GM21515 (cell line): ENCODE measurements around the gene CACTIN.

ENCODE experiments used
- ATAC-seq: cut with Tn5 transposase; IDR thresholded peaks from one replicate; pipeline ENCODE4 v1.9.1; 2021; ENCODE audit not compliant: unreplicated experiment

Gene CACTIN

DNA sequence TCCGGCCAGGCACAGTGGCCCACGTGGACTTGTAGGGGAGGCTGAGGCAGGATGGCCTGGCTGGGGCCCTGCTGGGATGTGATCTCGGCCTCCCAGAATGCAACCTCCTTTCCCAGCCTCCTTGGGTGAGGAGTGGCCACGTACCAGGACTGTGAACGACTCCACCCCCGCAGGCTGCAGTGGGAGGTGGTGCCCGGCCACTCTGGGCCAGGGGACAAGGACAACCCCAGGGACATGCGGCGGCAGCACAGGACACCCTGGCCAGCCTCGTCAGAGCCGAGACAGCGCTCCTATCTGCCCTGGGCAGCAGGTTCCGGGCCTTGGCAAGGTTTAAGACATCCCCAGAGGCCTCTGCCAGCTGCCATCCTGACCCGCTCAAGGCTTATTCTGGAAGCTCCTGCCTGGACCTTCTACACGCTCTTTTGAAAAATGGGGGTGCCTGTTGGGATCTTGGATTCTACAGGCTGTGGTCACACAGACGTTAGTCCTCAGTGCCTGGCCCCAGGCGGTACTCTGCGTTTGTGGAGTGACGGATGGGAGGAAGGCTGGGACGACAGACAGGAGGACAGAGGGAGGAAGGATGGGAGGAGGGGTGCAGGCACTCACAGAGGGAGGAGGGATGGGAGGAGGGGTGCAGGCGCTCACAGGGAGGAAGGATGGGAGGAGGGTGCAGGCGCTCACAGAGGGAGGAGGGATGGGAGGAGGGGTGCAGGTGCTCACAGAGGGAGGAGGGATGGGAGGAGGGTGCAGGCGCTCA is 19.9 kb upstream of the CACTIN start:
- no peak for ATAC-seq

DNA sequence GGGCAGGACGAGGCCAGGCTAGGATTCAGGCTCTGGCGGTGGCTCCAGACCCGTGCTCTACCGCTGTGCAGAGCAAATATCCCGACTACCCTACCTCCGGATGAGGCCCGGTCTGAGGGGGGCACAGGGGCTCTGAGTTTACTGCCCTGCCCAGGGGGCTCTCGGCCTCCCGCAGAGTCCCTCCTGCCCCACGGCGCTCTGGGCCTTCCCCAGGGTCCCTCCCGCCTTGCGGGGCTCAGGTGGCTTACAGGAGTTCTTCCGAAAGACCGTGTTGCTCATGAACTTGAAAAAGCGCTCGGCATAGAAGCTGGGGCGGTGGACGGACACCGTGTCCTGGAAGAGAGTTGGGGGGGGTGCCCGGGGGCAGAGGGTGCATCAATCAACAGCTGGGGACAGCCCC is 19.1 kb upstream of the CACTIN start:
- ATAC-seq = no peak

DNA sequence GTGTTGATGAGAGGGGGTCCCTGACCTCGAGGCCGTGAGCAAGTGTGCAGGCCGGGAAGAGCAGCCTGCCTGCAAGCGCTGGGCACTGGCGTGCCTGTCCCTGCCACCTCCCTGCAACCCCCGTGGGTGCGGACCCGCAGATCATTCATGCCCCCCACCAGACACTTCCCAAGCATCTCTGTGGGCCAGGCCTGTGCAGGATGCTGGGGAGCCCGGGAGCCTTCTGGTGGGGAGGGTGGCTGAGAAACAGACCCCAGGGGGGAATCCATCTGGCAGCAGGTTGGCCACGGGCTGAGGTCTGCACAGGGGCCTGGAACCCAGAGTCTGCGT is 18.4 kb upstream of the CACTIN start:
- ATAC-seq = no peak

DNA sequence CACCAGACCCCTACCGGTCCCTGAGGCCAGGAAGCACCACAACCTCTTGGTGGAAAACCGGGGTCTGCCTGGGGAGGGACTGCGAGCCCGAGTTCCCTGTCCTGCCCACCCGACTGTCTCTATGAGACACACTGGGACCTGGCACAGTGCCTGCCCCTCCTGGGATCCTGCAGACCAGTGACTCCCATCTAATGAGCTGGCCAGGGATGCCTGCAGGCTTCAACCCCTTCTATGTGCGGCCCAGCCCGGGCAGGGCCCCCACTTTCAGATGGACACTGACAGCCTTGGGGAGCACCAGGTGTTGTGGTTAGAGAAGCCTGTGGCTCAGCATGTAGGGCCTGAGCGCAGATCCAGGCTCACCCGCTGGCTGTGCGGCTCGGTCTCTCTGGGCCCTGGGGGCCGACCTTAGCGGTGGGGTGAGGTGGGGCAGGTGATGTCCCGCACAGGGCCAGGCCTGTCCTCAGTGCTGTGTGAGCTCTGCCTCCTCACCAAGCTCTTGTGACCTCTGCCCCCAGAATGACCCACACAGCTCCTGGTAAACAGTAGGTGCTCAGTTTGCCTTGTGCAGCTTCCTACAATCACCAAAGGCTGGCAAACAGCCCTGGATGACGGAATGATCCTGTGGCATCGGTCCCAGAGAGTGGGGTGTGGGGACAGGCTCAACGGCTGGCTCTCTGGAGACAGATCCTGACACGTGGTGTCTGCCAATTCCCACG is 17.9 kb upstream of the CACTIN start:
- ATAC-seq = no peak

DNA sequence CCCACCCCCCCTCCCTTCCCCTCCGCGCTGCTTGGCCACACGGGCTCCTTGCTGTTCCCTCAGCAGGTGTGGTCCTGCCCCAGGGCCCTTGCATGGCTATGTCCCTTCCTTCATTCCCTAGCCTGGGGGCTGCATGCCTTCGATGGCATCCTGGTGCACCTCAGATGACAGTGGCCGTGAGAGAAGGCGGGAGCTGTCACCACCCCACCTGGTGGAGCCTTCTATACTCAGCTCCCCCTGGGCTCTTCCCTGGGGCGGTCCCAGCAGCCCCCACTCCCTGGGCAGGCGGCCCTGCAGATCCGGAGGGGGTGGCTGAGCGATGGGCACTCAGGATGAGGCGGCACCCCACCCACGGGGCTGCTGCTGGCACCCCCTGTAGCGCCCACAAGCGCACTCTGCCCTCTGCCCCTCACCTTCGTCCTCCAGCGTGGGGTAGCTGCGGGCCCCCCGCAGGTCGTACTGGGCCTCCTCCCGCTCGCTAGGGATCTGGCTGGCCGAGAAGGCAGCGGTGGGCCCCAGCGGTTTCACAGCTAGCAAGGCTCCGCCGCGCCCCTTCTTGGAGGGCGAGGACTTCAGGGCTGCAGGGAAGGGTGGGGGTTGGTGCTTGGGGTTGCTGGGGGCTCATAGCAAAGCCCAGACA is 17.2 kb upstream of the CACTIN start:
- ATAC-seq = no peak

DNA sequence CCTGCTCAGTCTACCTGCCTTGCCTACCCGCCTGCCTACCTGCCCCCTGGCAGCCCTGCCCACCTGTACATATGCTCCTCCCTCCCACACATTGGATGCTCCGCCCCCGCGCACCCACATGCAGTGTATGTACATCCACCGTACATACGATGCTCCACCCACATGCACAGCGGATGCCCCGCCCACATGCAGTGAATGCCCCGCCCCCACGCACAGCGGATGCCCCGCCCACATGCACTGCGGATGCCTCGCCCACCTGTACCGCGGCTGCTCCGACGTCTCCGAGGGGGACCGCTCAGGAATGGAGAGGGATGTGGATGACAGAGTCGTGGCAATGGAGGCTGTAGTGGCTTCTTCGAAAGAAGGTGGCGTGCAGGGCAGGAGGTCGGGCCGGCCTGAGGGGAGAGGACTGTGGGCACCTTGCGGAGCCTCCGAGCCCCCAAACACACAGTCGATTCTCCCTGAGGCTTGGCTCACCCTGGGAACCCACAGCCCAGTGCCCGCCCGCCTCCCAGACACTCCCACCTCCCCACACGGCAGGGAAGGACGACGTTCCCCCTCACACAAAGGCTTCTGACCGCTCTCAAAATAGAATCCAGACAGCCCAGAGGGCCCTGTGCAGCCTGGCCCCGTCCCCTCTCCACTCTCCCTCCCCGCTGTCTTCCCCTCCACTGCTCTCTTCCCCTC is 16.5 kb upstream of the CACTIN start:
- ATAC-seq = no peak

DNA sequence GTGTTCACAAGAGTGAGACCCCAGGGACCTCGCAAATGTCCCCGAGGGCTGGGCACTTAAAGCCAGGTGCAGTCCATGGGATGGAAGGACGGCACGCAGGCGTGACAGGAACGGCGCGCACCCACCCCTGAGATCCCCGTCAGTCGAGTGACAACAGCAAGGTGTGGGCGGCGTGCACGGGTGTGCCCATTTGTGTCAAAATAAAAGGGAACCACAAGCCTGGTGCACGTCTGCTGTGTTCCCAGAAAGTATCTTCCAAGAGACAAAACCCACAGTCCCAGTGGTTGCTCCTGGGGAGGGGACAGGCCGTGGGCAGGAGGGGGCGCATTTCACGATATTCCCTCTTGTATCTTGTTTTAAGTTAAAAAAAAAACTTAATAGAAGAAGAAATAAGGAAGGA is 15.7 kb upstream of the CACTIN start:
- ATAC-seq = no peak

DNA sequence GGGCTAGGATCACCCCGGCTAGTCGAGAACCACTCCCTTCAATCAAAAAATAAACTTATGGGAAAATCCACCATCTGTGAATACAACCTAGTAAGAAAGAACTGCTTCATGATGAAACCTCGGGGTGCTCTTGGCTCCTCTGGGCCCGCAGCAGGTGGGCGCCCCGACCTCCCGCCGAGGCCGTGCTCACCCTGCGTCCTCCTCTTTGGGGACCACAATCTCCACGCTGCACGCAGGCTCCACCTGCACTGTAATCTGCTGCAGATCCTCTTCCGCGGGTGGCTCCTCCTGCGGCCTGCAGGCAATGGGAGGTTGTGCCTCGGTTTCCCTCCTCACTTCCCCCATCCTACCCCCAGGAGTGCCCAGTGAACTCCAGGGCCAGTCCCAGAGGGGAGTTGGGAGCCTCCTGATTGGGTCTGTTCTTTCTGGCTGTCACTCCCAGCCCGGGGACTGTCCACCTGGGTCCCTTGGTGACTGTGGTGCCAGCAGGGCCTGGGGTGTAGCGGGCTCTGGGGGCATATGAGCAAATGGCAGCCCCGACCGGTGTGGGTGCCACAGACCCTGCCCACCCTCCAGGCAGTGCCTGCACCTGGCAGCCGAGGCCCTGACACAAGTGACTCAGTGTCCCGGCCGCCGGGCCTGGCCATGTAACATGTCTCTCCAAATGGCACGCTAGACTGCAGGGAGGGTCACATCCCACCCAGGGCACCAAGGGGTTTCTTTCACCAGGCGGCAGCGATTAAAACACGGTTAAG is 15.1 kb upstream of the CACTIN start:
- no peak for ATAC-seq

DNA sequence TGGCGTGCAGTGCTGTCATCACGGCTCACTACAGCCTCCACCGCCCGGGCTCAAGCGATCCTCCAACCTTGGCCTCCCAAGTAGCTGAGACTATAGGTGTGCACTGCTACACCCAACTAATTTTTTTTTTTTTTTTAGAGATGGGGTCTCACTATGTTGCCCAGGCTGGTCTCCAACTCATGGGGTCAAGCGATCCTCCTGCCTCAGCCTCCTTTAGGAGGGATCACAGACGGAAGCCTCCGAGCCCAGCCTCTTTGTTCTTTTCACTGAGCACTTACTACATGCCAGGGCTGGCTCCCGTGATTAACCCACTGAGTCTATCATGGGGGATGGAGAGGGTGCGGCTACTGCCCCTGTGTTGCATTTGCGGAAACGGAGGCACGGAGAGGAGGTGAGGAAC is 12.9 kb upstream of the CACTIN start:
- ATAC-seq = no peak

DNA sequence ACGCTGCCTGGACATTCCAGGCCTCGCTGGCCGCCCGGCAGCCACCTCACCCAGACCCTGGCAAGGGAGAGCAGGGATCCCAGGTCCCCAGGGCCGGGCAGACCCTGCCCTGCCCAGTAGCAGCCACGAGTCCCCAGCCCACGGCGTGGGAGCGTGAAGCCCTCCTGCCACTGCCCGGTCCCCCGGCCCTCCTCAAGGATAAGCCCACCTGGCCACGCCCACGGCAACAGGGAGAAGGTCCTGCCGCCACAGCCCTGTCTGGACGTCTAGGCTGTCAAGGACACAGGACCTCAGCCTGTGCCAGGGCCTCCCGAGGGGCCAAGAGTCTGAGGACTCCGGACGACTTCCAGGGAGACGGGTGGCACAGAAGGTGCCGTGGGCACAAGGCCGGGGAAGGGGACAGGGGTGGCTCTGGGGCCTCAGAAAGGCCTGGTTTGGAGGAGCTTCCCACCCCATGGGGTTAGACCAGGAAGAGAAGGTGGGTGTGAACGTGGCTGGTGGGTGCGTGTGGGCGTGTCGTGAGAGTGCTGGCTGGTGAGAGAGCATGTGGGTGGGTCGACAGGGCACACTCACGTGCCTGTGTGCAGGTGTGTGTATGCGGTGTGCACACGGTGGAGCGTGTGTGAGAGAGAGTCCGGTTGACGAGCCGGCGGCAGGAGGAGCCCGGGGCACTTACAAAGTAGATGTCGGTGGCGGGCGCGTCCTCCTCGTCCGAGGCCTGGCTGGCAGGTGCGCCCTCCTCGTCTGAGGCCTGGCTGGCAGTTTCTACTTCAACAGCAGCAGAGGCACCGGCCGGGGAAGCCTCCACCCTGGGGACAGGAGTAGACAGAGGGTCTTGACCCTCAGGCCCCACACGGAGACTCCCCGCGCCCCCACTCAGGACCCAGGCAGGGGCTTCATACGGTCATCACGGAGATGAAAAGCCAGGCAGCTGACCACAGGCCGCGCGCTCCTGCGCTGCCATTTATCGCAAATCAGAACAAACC is 11.9 kb upstream of the CACTIN start:
- no peak for ATAC-seq

DNA sequence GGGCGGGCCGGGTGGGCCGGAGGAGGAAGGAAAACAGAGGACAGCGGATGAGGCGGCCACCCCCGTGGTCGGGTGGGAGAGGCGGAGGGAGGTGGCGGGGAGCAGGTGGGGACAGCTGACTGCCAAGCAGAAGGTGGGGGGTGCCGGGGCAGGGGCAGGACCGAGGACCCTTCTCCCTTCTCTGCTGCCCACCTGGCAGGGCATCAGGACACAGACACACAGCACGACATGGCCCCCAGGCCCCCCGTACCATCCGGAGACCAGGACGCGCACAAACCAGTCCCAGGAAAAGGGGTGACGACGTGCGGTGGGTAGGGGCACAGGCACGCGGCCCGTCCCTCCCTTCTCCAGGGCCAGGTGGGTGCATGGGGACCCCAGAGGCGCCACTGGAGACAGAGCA is 11.0 kb upstream of the CACTIN start:
- ATAC-seq = no peak

DNA sequence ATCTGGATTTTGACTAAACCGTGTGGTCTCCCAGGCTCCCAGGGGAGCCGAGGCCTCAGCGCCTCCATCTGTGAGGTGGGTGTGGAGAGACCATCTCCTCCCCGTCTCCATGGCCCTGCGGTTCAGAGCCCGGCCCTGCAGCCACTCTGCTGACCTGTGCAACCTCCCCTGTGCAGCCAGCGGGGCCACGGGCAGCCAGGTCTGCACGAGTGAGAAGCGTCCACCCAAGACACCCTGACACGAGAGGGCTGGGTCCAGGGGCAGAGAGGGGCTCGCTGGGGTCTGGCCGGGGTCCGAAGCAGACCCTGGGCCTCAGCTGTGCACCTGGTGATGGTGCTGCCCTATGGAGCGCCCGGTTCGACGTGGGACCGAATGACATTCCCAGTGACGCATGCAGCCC is 10.4 kb upstream of the CACTIN start:
- no peak for ATAC-seq

DNA sequence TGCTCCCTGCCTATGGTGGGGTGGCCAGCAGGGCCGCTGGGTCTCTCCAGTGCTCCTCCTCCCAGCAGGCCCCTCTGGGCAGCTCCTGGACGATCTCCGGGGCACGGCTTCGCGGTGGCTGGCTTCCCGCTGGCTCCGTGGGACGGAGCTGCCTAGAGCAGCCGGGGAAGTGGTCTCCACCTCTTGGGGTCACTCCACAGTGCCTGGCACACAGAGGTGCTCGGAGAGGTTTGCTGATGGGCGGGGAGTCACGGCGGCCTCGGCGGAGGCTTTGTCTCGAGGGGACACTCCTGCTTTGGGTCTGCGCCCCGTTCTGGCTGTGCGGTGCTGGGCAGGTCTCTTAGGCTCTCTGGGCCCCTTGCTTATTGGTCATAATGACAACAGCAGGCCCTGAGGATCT is 9.9 kb upstream of the CACTIN start:
- ATAC-seq = no peak

DNA sequence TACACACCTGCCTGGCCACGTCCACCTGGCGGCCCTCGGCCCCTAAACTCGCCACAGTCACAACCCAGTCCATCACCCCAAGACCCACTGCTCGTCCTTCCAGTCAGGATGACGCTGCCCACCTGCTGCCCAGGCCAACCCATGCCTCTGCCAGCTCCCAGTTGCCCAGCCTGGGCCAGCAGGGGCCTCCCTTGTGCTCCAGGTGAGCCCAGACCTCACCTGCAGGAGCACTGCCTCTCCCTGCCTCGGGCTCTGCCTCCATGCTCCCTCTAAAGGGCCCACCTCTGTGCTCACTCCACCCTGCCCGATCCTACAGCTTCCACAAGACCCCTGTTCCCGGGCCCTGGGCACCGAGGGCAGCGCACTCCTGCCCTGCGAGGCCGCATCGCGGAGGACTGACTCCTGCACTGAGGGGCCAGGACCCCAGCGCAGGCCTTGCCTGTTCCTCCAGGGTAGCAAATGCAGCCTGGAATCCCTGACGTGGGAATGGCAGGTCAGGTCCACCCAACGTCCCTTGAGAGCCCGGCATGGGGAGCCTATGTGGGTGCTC is 8.0 kb upstream of the CACTIN start:
- ATAC-seq = no peak

DNA sequence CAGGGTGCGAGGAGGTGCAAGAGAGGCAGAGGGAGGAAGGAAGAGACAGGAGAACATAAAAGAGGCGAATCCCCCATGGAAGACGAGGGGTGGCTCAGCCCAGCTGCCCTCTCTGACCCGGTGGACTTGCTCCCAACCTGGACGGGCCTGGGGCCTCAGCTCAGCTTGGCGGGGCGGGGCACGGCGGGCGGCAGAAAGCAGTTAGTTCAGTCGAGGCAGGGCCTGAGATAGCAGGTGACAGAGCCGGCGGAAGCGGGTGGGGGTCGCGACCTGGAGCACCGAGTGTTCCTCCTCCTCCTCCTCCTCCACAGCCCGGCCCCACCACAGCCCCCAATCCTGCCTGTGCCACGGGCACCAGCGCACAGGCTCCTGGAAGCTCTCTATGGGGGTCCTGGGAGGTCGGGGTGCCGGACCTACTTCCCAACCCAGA is 7.0 kb upstream of the CACTIN start:
- ATAC-seq = no peak

DNA sequence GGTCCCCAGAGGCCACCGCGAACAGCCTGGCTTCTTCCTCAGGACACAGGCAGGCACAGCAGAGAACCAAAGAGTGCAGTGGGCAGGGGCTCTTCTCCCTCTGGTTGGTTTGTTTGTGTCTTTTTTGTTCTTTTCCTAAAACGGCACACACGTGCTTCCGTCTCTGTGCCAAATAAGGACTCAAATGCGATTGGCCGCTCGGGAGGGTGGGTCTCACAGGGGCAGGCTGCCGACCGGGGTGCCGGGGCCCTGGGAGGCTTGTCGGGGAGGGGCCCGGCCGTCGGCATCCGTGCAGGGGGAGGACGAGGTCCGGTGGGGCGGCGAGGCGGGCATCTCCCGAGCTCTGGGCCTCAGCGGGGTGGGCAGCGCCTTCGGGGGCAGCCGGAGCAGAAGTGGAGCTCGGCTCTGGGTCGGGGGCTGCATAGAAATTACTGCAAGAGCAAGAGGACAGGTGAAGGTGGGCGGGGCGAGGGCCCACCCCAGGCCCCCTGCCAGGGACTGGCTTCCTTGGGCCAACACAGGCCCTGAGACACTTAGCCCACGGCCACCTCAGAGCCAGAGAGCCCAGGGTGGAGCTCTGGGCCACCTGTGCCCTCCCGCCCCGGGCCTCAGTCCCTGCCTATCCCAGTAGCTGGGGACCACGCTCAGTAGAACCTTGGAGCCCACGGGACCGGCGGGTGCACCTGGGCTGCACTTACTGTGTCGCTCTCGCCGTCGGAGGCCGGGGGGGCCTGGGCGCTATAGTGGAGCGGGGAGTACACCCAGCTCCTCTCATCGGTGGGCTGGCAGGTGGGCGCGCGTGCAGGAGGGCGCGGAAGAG is 6.4 kb upstream of the CACTIN start:
- no peak for ATAC-seq

DNA sequence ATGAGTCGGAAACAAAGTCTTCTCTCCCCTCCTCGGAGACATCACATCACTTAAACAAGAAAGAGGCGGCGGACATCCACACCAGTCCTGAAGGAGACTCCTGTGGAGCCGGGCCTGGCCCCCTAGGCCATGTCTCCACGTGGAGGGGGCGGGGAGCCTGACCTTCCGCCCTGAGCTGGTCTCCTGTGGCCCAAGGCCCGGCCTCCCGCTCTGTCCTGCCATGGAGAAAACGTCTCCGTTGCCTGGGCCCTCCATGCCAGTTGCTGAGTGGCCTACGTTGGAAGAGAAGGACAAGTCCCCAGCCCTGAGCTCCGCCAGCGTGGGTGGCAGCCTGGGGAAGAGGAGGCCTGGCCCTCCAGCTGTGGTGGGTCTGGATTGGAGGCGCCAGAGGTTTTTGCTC is 5.5 kb upstream of the CACTIN start:
- ATAC-seq = no peak

DNA sequence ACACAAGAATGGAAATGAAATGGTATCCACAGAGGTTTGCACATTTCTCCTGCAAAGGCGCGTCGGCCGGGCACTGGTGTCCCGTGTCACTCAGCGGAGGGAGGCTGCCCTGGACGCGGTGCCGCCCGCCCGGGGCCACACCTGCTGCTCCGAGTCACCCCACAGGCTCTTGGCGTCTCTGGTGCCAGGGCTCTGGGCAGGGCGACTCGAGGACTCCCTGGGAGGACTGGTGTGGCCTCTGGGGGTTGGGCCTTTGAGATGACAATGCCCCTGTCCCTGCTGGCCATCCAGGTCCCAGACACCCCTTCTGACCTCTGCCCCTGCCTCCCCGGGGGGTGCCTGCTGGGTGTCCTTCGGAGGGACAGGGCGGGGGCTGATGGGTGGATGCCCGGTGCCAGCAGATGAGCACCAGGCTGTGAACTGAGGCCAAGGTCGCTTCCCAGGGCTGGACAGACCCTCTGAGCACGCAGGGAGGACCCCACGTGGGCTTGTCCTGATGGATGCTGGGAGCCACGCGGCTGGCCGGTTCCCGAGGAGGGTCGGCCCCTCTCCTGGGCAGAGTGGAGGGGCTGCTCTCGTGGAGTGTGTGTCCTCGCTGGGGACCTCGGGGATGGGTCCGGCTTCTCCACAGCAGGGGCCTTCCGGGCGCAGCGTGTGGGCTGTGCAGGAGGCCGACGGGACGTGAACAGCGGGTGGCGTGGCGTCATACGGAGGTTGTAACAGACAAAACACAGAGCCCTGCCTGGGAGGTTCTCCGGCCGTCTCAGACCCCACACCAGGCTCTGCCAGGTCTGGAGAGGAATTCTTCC is 4.7 kb upstream of the CACTIN start:
- no peak for ATAC-seq
